ENCODE results near the gene TMTC4.

DNA sequence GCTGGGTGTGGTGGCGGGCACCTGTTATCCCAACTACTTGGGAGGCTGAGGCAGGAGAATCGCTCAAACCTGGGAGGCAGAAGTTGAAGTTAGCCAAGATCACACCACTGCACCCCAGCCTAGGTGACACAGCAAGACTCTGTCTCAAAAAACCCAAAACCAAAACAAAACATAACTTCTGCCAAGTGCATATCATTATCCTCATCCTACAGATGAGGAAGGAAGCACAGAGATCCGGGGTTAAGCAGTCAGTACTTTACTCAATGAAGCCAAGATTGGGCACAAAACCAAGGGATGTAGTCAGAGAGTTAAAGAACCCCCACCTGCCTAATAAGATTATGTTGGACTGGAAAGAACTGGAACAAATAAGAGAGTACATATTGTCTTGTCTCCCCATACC lies 5.5 kb upstream of the TMTC4 start:
- TF ChIP-seq SMC3 (IDR thresholded peaks at IDR 0.05) (no peak), CTCF (IDR thresholded peaks at IDR 0.05) (no peak), JUNB (IDR thresholded peaks at IDR 0.05) (no peak), EP300 (IDR thresholded peaks at IDR 0.05) (no peak), MAX (IDR thresholded peaks at IDR 0.05) (no peak), POLR2A (IDR thresholded peaks at IDR 0.05; ENCODE audit: low read length) (no peak), EHF (CRISPR knock-in tag; IDR thresholded peaks at IDR 0.05) (no peak), KDM1A (IDR thresholded peaks at IDR 0.05; ENCODE audit: low read depth) (no peak), NPAS2 (CRISPR knock-in tag; IDR thresholded peaks at IDR 0.05; ENCODE audit: borderline replicate concordance) (no peak), POLR2AphosphoS2 (conservative IDR thresholded peaks at IDR 0.05; ENCODE audit: low read length) (no peak)
